Coronary artery (tissue), 2 donors: ENCODE measurements around the gene METTL8.

Source experiments
- DNase-seq: peaks from one replicate; pipeline ENCODE4 v3.0.0-alpha.2; 2017; ENCODE audit warnings: low spot score
- H3K27ac ChIP-seq, 2 donors: fragments of 200-600 bp; sonication (generic); one replicate each; pipeline ENCODE4 v1.5.1; 2016 to 2019
- H3K4me3 ChIP-seq: fragments of 200-600 bp; sonication (generic); 2 replicates; pipeline ENCODE4 v1.5.1; 2016; ENCODE audit warnings: mild to moderate bottlenecking, moderate library complexity
- TF ChIP-seq, protein P1 (sequence below): fragments of 200-600 bp; sonication (generic); IDR thresholded peaks from one replicate; pipeline ENCODE4 v1.5.1; 2019; ENCODE audit warnings: antibody characterized with exemption

METTL8 gene

GRCh38 chr2:171287611-171288010 lies 146.2 kb downstream of the METTL8 start:
- DNase-seq, result no peak
- H3K27ac ChIP-seq, result no peak overlapping the region
- TF ChIP-seq, protein P1, sequence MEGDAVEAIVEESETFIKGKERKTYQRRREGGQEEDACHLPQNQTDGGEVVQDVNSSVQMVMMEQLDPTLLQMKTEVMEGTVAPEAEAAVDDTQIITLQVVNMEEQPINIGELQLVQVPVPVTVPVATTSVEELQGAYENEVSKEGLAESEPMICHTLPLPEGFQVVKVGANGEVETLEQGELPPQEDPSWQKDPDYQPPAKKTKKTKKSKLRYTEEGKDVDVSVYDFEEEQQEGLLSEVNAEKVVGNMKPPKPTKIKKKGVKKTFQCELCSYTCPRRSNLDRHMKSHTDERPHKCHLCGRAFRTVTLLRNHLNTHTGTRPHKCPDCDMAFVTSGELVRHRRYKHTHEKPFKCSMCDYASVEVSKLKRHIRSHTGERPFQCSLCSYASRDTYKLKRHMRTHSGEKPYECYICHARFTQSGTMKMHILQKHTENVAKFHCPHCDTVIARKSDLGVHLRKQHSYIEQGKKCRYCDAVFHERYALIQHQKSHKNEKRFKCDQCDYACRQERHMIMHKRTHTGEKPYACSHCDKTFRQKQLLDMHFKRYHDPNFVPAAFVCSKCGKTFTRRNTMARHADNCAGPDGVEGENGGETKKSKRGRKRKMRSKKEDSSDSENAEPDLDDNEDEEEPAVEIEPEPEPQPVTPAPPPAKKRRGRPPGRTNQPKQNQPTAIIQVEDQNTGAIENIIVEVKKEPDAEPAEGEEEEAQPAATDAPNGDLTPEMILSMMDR, result no peak

GRCh38 chr2:171287036-171287571 lies 146.7 kb downstream of the METTL8 start:
- TF ChIP-seq, protein P1, result no peak
- Histone ChIP-seq H3K27ac (no peak overlapping the region), H3K4me3 (no peak overlapping the region)
- DNase-seq, result no peak

More at GRCh38 chr2:171287611-171288010, 146.2 kb downstream of the METTL8 start:
- H3K4me3 ChIP-seq, result no peak overlapping the region

GRCh38 chr2:171281110-171281509 lies 152.7 kb downstream of the METTL8 start:
- DNase-seq, result no peak
- no peak overlapping the region for H3K4me3 ChIP-seq
- no peak overlapping the region for H3K27ac ChIP-seq
- TF ChIP-seq, protein P1, result no peak

DNA sequence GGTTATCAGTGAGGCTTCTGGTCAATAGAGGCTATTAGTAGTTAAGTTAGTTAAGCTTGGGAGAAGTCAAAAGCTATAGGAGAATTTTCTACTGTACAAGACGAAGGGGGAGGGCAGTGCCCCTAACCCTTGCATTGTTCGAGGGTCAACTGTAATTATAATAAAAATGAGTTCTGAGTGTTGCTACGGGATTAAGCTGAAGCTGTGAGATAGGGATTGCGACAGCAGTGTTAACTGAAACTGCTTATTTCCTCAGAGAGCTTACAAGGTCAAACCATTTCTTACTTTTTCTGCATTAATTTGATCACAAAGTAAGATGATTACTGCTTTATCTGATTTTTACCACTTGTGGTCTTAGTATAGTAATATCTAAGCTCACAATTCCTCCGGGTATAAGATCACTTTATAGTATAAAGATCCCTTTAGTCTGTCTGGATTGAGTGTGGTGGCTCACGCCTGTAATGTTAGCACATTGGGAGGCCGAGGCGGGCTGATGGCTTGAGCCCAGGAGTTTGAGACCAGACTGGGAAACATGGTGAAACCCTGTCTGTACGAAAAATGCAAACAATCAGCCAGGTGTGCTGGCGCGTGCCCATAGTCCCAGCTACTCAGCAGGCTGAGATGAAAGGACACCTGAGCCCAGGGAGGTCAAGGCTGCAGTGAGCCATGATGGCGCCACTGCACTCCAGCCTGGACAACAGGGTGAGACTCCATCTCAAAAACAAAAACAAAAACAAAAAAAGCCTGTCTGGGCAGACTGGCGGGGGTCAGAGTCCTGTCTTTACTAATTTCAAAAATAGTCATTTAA lies 153.6 kb downstream of the METTL8 start:
- Histone ChIP-seq H3K4me3 (no peak overlapping the region), H3K27ac (no peak overlapping the region)
- DNase-seq, result no peak
- TF ChIP-seq, protein P1, result no peak

- H3K4me3 ChIP-seq, result no peak overlapping the region
- DNase-seq, result no peak
- H3K27ac ChIP-seq, result no peak overlapping the region
- TF ChIP-seq, protein P1, result no peak
Measured at GRCh38 chr2:171274757-171275156, 159.0 kb downstream of the METTL8 start.

DNA sequence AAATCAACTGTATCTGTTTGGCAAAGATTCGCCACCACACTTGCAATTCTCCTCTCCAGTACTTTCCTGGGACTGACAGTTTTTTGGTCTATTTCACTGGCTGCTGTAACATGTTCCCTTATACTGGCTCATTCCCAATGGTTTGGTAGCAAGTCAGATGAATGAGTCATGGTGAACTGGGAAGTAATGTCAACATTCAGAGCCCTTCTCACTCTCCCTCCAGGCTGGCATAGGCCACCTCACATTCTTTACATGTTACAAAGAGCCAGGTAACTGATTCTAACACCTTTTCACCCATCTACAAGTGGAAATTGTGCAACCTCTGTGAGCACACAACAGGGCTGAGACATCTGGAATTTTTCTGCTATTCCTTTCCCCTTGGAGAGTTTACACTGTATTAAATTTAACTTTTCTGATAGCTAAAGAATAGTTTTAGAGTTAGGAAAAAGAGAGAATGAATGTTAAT lies 161.8 kb downstream of the METTL8 start:
- no peak for DNase-seq
- no peak overlapping the region for H3K4me3 ChIP-seq
- H3K27ac ChIP-seq, result peak overlapping the region in 1 of 2 donors; percentile 39
- TF ChIP-seq, protein P1, result no peak

GRCh38 chr2:171271386-171271785 lies 162.4 kb downstream of the METTL8 start:
- TF ChIP-seq, protein P1, result no peak
- DNase-seq, result no peak
- Histone ChIP-seq H3K27ac (no peak overlapping the region), H3K4me3 (no peak overlapping the region)
